GM18505 (cell line): ENCODE results near the gene TXK.

ENCODE experiments used
- ATAC-seq: cut with Tn5 transposase; IDR thresholded peaks from one replicate; pipeline ENCODE4 v1.9.1; 2021; ENCODE audit not compliant: unreplicated experiment
- POLR2A ChIP-seq: IDR thresholded peaks from 4 replicates; pipeline ENCODE4 v1.6.1; 2011; ENCODE audit warnings: borderline replicate concordance; ENCODE audit not compliant: insufficient read depth, insufficient read length; ENCODE audit errors: extremely low read depth

Gene TXK

DNA sequence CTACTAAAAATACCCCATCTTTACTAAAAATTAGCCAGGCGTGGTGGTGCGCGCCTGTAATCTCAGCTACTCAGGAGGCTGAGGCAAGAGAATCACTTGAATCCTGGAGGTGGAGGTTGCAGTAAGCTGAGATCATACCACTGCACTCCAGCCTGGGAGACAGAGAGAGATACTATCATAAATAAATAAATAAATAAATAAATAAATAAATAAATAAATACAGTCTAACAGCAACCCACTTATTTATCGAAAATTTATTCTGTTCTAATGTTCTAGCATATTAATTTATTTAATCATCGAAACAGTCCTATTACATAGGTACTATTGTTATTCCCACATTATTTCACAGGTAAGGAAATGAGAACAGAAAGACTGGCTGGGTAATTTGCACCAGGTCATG lies 18.2 kb upstream of the TXK start:
- ATAC-seq = no peak
- no peak for TF ChIP-seq POLR2A

DNA sequence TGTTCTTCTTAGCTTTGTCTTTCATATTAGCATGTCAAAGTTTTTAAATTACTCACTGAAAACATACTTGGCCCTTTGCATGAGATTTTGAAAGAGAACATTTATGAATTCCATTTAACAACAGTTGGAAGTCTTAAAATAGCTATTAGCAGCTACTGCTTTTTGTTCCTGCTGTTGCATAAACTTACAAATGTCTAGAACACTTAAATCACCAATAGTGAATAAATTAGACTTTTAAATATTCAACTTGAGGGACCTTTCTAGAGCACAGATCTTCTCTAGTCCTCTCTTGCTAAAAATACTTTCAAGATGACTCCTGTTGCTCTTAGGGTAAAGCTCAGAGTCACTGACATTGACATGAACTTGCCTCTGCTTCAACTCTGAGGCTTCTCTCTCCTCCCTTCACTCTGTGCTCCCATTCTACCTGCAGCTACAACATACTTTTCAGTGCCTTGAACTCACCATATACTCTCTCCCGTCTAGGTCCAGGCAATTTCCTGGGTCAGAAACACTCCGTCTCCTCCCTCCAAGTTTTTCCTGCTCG lies 15.8 kb upstream of the TXK start:
- no peak for ATAC-seq
- no peak for TF ChIP-seq POLR2A

DNA sequence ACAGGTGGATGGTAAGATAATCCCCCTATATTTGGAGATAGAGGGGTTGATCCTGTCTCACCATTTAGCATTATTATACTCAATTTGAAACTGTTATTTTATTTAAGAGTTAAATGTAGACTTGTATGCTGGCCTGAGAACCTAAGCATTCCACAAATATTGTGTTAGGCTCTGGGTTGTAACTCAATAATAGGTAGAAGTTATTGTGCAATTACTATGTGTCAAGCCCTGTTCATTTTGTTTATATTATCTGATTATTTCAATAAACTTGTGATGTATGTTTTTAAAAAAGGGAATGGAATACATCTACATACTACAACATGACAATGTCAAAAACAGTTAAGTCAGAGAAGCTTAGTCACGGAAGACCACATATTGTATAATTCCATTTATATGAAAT lies 13.6 kb upstream of the TXK start:
- no peak for TF ChIP-seq POLR2A
- ATAC-seq = no peak

DNA sequence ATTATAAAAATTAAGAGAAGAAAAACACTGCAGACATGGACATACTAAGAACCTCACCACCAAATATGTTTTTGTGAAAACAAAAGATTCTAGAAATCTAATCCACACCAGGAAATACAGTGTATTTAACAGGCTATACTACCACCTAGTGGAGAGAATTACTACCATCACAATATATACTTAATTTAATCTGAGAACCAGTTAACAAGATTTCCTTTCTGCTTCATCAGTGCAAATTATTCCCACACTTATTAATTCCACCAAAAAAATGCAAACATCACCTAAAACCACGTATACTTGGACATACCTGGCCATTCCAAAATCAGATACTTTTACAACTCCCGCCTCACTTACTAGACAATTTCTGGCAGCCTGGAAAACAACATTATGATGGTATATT lies 7.0 kb upstream of the TXK start:
- no peak for ATAC-seq
- TF ChIP-seq POLR2A = no peak

DNA sequence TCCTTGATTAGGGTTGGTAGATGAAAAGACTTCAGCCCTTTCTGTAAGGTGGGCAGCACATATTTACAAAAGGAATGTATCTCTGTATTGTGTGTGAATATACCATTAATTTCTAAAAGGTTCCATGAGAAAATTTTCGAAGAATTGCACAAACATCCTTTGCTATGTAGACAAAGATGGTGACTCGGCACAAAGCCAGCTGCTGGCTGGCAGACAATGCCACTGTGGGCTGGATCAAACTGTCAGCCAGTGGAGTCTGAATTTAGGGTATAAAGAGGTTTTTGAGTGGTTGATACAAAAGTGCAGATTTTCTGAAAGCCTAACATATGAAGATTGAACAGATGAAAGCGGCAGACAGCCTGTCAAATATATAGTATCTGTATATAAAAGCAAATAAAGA lies 5.6 kb upstream of the TXK start:
- no peak for TF ChIP-seq POLR2A
- no peak for ATAC-seq

DNA sequence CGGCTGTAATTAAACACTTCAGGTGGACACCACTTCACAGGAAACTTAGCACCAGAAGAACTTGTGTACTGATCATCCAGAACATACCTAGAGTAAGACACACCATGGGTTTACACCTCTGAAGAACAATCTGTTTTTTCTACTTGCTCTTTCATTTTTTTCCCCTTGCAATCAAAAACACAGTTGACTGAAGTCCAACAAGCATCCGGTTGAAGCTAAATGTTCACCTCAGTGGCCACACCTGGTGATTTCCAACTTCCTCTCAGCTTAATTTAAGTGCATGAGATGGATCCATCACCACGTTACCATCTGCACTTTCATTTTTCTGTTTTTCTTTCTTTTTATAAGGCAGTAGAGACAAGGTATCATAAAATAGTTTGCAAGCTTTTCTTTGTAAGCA lies 4.9 kb upstream of the TXK start:
- peak; percentile 88 for ATAC-seq
- no peak for TF ChIP-seq POLR2A

DNA sequence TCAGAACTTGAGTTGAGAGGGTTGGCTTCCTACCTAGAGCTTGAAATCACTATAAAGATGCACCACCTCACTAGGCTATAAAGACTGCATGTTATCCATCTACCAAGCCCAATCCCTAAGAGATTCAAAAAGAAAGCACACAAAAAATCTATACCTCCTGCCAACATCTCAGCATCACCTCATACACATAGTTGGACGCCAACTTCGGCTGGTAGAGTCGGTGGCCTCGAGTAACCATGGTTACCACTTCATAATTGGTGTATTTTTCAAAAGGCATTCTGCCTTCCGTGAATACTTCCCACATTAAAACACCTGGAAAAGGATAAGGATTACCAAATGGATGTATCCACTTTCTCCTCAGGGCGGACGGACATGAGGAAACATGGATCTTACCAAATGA lies 4.5 kb upstream of the TXK start:
- ATAC-seq = no peak
- TF ChIP-seq POLR2A = no peak

DNA sequence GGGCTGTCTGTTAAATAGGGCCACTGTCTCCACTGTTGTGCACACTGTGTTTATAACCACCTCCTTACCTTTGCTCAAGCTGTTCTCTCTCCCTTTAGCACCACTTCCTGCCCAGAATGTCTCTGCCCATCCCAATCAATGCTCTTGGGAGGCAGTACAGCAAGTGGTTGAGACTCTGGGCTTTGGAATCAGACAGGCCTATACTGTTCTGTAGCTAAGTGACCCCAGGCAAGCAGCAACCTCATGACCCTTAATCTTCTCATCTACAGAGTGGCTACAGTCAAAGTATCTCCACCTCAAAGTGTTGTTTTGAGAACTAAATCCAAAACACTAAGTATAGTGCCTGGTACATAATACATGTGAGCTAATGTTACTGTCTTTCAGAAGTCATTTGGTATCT lies 3.8 kb upstream of the TXK start:
- ATAC-seq = no peak
- no peak for TF ChIP-seq POLR2A

DNA sequence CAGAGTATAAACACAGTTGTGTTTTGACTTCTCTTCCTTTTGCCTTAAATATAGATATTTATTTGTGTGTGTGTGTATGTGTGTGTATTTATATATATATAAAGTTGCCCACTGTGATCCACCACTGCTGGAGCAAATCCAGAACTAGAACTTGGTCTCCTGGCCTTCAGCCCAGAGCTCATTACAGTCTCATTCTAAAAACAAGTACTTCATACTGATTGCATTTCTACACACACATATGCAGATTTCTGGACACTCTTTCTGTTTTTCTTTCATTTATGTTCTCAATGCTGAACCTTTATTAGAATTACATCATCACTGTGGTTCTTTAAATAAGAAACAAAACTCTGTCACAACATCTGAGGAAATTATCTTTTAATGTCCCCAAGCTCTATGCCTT lies 381 bp downstream of the TXK start:
- ATAC-seq = no peak
- TF ChIP-seq POLR2A = no peak

DNA sequence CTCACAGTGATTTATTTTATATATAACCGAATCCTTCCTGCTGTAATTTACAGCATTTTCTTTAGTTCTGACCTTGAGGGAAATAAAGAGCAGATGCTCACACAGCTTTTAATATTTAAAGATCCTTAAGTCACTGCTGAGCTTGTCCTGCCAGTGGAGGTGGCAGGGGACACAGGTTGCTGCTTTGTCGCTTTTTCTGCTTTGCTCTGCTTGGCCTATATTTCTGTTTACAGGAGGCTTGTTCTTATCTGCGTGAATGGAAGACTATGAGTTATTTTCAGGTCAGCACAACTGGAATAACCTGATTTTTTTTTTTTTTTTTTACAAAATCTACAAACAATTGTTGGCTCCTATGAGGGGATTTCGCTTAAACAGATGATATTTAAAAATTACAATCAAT lies 2.3 kb downstream of the TXK start:
- no peak for TF ChIP-seq POLR2A
- no peak for ATAC-seq

DNA sequence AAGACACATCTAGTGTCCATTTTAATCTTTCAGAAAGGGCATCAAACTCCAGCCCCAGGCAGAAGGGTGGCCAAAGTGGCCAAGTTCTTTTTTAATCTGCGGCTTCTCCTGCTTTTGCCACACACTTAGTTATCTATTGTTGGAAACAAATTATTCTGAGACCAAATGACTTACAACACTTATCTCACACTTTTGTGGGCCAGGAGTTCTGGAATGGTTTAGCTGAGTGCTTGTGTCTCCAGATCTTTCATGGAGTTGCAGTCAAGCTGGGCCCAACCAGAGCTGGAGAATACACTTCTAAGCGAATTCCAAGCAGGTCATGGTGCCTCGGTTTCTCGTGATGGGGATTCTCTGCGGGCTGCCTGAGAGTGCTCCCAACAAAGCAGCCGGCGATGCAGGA lies 4.0 kb downstream of the TXK start:
- TF ChIP-seq POLR2A = no peak
- no peak for ATAC-seq

DNA sequence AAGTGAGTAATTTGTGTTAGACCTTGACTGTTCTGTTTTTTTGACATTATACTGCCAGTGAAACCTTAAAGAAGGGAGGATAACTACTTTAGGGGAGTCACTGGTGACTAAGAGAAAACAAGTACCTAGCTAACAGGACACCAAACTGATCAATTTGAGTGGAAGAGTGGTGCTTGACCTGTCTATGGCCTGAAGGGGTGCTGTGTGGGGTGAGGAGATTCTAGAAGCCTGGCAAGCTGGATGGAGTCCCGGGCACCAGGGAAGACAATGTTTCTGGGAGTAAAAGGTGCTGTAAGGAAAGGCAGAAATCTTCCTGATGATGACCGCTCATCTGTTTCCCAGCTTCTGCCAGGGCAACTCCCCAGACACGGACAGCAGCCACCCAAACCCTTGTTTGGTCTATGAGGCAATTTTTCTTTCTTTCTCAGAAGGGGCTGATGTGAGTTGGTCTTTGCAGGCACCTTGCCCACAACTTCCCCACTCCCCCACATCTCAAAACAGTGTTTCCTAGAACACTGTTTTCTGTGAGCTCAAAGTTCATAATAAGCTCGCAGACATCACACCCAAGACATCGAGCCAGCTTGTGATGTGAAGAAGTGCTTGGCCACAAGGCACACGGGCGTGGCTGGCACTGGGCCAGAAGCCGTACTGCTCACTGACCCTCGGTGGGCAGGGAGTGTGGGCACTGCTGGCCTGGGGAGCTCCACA lies 4.6 kb downstream of the TXK start:
- ATAC-seq = no peak

DNA sequence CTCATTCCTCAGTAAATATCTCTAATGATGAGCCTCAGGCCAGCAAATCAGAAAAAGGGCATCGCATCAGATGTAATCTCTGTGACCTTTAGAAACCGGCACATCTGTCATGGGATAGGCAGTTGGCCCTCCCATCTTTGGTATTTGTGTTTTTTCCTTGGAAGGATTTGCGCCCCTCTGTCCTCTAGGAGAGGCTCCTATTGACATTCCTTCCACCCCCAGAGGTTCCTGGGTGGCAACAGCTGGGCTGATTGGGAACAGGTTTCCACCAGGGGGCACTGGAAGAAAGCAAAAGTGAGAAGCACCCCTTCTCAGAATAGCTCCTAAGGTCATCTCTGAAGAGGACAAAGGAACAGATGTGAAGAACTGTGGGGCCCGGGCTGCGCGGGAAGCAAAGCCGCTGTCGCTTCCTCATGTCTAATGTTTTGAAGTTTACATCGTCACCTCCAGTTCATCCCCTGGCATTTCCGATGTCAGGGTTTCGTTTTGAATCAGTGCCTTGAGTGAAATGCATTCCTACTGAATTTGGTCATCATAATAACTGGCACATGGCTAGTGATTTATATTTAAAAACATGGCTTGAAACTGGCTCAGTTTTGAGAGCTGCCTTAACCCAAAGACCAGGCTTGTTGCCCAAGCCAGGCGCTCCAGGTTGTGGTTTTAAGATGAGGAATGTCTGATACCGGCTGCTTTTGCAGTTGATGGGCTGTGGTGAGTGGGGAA lies 6.2 kb downstream of the TXK start:
- TF ChIP-seq POLR2A = peak; percentile 25

More for the DNA sequence above, 4.6 kb downstream of the TXK start:
- TF ChIP-seq POLR2A = no peak

DNA sequence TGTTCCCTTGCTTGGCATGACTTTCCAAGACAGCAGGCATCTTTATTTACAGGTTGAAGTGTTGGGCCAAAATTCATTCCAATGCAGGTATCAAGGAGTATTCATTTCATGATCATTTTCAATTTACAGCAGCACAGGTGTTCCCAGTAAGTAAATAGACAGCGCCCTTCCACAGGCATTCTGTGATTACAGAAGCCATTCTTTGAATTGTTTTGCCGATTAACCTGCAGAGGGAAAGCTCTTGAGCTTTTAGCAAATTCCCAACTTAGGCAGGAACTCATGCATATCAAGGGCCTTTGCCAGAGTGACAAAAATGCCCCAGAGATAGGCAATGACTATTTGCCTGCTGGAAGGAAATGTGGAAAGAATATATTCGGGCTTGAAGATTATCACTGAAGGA lies 6.8 kb downstream of the TXK start:
- no peak for ATAC-seq
- TF ChIP-seq POLR2A = no peak

More for the DNA sequence above, 6.2 kb downstream of the TXK start:
- ATAC-seq = peak; percentile 88

DNA sequence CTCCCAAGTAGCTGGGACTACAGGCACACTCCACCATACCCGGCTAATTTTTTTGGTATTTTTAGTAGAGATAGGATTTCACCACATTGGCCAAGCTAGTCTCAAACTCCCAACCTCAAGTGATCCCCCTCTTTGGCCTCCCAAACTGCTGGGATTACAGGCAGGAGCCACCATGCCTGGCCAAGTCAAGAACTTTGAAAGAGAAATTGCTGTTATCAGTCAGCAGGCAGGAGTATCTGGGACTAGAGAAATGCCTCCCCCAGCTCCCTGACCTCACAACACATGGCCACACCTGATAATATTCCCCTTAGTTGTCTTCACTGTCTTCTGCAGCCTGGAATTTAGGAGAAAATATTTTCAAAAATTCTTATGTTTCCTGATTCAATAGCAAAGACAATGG lies 7.4 kb downstream of the TXK start:
- TF ChIP-seq POLR2A = no peak
- ATAC-seq = no peak

DNA sequence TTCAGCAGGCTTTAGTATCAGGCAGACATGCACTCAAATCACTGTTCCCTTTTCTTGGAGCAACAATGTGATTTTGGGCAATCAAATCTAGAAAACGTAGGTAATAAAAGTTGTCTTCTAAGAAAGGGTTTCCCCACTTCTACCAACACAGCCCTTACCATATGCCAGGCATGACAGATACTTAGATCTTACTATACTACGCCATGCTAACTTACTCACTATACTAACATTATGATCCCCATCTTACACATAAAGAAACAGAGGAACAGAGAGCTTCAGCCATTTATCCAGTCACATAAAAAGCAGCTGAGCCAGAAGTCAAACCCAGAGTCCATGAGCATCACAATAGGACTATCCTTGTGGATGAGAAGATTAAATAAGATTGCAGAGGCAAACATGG lies 9.2 kb downstream of the TXK start:
- ATAC-seq = no peak
- no peak for TF ChIP-seq POLR2A
